ENCODE data around the gene ZNF740. TPM values are rescaled to one million over a fixed set of nuclear protein-coding genes. Genes with fewer than 3 reads are reported as not detected.

ZNF740 gene
- total RNA-seq, 1 donor from 2014 or later, result 47.6 TPM

DNA sequence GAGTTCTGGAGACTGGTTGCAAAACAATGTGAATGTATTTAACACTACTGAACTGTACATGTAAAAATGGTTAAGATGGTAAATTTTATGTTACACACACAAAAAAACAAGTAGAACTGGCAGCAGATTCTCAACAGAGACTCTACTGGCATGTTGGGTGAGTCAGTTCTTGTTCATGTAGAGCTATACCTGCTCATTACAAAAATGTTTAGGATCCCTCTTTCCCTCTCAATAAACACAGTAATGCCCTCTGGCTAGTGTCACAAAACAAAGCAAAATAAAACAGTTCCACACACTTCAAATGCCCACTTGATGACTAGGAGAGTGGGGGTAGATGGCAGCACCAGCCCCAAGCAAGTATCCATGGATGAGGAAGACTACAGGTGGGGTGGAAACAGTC lies 13.7 kb upstream of the ZNF740 start:
- H3K36me3 Mint-ChIP-seq (ENCODE audit: low read depth, unreplicated experiment), result peaks cover 20% of the 10 kb centered on the region
- H3K4me1 Mint-ChIP-seq (ENCODE audit: unreplicated experiment), result no peaks in the 10 kb centered on the region
- TF ChIP-seq, protein P1, sequence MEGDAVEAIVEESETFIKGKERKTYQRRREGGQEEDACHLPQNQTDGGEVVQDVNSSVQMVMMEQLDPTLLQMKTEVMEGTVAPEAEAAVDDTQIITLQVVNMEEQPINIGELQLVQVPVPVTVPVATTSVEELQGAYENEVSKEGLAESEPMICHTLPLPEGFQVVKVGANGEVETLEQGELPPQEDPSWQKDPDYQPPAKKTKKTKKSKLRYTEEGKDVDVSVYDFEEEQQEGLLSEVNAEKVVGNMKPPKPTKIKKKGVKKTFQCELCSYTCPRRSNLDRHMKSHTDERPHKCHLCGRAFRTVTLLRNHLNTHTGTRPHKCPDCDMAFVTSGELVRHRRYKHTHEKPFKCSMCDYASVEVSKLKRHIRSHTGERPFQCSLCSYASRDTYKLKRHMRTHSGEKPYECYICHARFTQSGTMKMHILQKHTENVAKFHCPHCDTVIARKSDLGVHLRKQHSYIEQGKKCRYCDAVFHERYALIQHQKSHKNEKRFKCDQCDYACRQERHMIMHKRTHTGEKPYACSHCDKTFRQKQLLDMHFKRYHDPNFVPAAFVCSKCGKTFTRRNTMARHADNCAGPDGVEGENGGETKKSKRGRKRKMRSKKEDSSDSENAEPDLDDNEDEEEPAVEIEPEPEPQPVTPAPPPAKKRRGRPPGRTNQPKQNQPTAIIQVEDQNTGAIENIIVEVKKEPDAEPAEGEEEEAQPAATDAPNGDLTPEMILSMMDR (IDR thresholded peaks at IDR 0.05; ENCODE audit: unreplicated experiment), result no peak
- peaks cover 12% of the 10 kb centered on the region for H3K27me3 Mint-ChIP-seq (ENCODE audit: unreplicated experiment)
- H3K27ac Mint-ChIP-seq (ENCODE audit: unreplicated experiment), result no peak overlapping the region
- no peak overlapping the region for H3K4me3 Mint-ChIP-seq (ENCODE audit: unreplicated experiment)
- H3K9me3 Mint-ChIP-seq (ENCODE audit: unreplicated experiment), result no peaks in the 10 kb centered on the region
- DNase-seq (ENCODE audit: low spot score), result no peak

DNA sequence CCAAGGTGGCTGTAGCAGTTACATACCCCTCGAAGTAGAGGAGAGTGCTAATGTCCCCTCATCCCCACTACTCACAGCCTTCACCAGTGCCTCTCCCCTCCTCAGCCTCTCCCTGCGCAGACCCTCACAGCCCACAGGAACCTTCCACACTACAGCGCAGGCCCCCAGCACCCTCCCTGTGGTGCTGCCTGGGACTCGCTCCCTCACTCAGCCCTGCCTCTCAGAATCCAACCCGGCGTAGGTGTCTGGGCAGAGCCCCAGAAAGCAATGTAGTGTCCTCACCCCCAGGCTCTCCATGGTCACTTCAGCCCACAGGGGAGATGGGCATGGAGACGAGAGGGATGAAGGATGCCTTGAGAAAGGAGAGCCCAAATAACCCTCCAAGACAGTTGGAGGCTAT lies 10.9 kb upstream of the ZNF740 start:
- Mint-ChIP-seq H3K27ac (ENCODE audit: unreplicated experiment) (no peak overlapping the region), H3K36me3 (ENCODE audit: low read depth, unreplicated experiment) (peaks cover 23% of the 10 kb centered on the region), H3K27me3 (ENCODE audit: unreplicated experiment) (peaks cover 17% of the 10 kb centered on the region), H3K4me3 (ENCODE audit: unreplicated experiment) (no peak overlapping the region), H3K9me3 (ENCODE audit: unreplicated experiment) (no peaks in the 10 kb centered on the region), H3K4me1 (ENCODE audit: unreplicated experiment) (peaks cover 2% of the 10 kb centered on the region)
- DNase-seq (ENCODE audit: low spot score), result no peak
- TF ChIP-seq, protein P1 (IDR thresholded peaks at IDR 0.05; ENCODE audit: unreplicated experiment), result no peak

- no peak overlapping the region for H3K4me3 Mint-ChIP-seq (ENCODE audit: unreplicated experiment)
- H3K27me3 Mint-ChIP-seq (ENCODE audit: unreplicated experiment), result peaks cover 17% of the 10 kb centered on the region
- H3K27ac Mint-ChIP-seq (ENCODE audit: unreplicated experiment), result no peak overlapping the region
- no peak for DNase-seq (ENCODE audit: low spot score)
- TF ChIP-seq, protein P1 (IDR thresholded peaks at IDR 0.05; ENCODE audit: unreplicated experiment), result no peak
- peaks cover 4% of the 10 kb centered on the region for H3K4me1 Mint-ChIP-seq (ENCODE audit: unreplicated experiment)
- H3K36me3 Mint-ChIP-seq (ENCODE audit: low read depth, unreplicated experiment), result peaks cover 23% of the 10 kb centered on the region
- no peaks in the 10 kb centered on the region for H3K9me3 Mint-ChIP-seq (ENCODE audit: unreplicated experiment)
Observed at GRCh38 chr12:53170215-53170614, 10.3 kb upstream of the ZNF740 start.

- TF ChIP-seq, protein P1 (IDR thresholded peaks at IDR 0.05; ENCODE audit: unreplicated experiment), result no peak
- no peaks in the 10 kb centered on the region for H3K9me3 Mint-ChIP-seq (ENCODE audit: unreplicated experiment)
- DNase-seq (ENCODE audit: low spot score), result no peak
- H3K4me3 Mint-ChIP-seq (ENCODE audit: unreplicated experiment), result no peak overlapping the region
- H3K4me1 Mint-ChIP-seq (ENCODE audit: unreplicated experiment), result peaks cover 8% of the 10 kb centered on the region
- peaks cover 23% of the 10 kb centered on the region for H3K36me3 Mint-ChIP-seq (ENCODE audit: low read depth, unreplicated experiment)
- peaks cover 17% of the 10 kb centered on the region for H3K27me3 Mint-ChIP-seq (ENCODE audit: unreplicated experiment)
- no peak overlapping the region for H3K27ac Mint-ChIP-seq (ENCODE audit: unreplicated experiment)
Observed at GRCh38 chr12:53170876-53171724, 9.4 kb upstream of the ZNF740 start.

GRCh38 chr12:53171725-53172329 lies 8.7 kb upstream of the ZNF740 start:
- Mint-ChIP-seq H3K4me3 (ENCODE audit: unreplicated experiment) (peak overlapping the region; percentile 79), H3K4me1 (ENCODE audit: unreplicated experiment) (peaks cover 8% of the 10 kb centered on the region), H3K27ac (ENCODE audit: unreplicated experiment) (no peak overlapping the region), H3K9me3 (ENCODE audit: unreplicated experiment) (no peaks in the 10 kb centered on the region), H3K36me3 (ENCODE audit: low read depth, unreplicated experiment) (peaks cover 23% of the 10 kb centered on the region), H3K27me3 (ENCODE audit: unreplicated experiment) (peaks cover 17% of the 10 kb centered on the region)
- DNase-seq (ENCODE audit: low spot score), result no peak
- TF ChIP-seq, protein P1 (IDR thresholded peaks at IDR 0.05; ENCODE audit: unreplicated experiment), result no peak
